H9 (cell line): Measurements from ENCODE around the gene NPAS3. TPM values are rescaled to one million over a fixed set of nuclear protein-coding genes. Genes with fewer than 3 reads are reported as not detected.
A peak's percentile ranks its signal among the peaks of the same experiment; 100 is the strongest.

Experiments
- DNase-seq: peaks from one replicate; pipeline ENCODE4 v3.0.0-alpha.2; 2017
- H2AFZ ChIP-seq: one replicate; pipeline ENCODE4 v1.6.1; 2013; ENCODE audit warnings: mild to moderate bottlenecking, low read length, control low read depth, moderate library complexity
- H2AK5ac ChIP-seq: 2 replicates; pipeline ENCODE4 v1.6.1; 2013; ENCODE audit warnings: low read length, control low read depth, mixed read lengths; ENCODE audit not compliant: insufficient read length
- H2BK120ac ChIP-seq: one replicate; pipeline ENCODE4 v1.6.1; 2013; ENCODE audit warnings: low read depth, mild to moderate bottlenecking, low read length, control low read depth, inconsistent platforms; ENCODE audit not compliant: poor library complexity, severe bottlenecking
- H2BK12ac ChIP-seq: 2 replicates; pipeline ENCODE4 v1.6.1; 2013; ENCODE audit warnings: low read length, control low read depth, mixed read lengths, low read depth; ENCODE audit not compliant: insufficient read length
- H2BK15ac ChIP-seq: 2 replicates; pipeline ENCODE4 v1.6.1; 2013; ENCODE audit warnings: low read depth, low read length, control low read depth
- H2BK20ac ChIP-seq: one replicate; pipeline ENCODE4 v1.6.1; 2013; ENCODE audit warnings: low read depth, mild to moderate bottlenecking, low read length, control low read depth, inconsistent platforms; ENCODE audit not compliant: poor library complexity, severe bottlenecking
- H2BK5ac ChIP-seq: 2 replicates; pipeline ENCODE4 v1.6.1; 2013; ENCODE audit warnings: low read length, control low read depth, mixed read lengths; ENCODE audit not compliant: insufficient read length
- H3K14ac ChIP-seq: 2 replicates; pipeline ENCODE4 v1.6.1; 2013; ENCODE audit warnings: low read length, control low read depth; ENCODE audit not compliant: insufficient read depth
- H3K18ac ChIP-seq: 2 replicates; pipeline ENCODE4 v1.6.1; 2013; ENCODE audit warnings: low read depth, mild to moderate bottlenecking, mixed read lengths, low read length, control low read depth; ENCODE audit not compliant: insufficient read length
- H3K23ac ChIP-seq: 2 replicates; pipeline ENCODE4 v1.6.1; 2013; ENCODE audit warnings: low read length, control low read depth, mixed read lengths, low read depth; ENCODE audit not compliant: insufficient read length
- H3K23me2 ChIP-seq: 2 replicates; pipeline ENCODE4 v1.6.1; 2013; ENCODE audit warnings: low read depth, mild to moderate bottlenecking, mixed read lengths, low read length, control low read depth; ENCODE audit not compliant: insufficient read length, poor library complexity, severe bottlenecking
- H3K27ac ChIP-seq: 2 replicates; pipeline ENCODE4 v1.5.1; 2013; ENCODE audit warnings: low read length, control low read depth, mixed read lengths, low read depth; ENCODE audit not compliant: insufficient read length
- H3K27me3 ChIP-seq: 2 replicates; pipeline ENCODE4 v1.6.1; 2013; ENCODE audit warnings: low read length, control low read depth, inconsistent platforms; ENCODE audit not compliant: insufficient read depth
- H3K4ac ChIP-seq: 2 replicates; pipeline ENCODE4 v1.6.1; 2013; ENCODE audit warnings: low read depth, mild to moderate bottlenecking, control low read depth, inconsistent platforms, low read length, moderate library complexity
- H3K4me1 ChIP-seq: 2 replicates; pipeline ENCODE4 v1.6.1; 2013; ENCODE audit warnings: low read length, control low read depth, inconsistent platforms; ENCODE audit not compliant: insufficient read depth
- H3K4me2 ChIP-seq: 2 replicates; pipeline ENCODE4 v1.6.1; 2013; ENCODE audit warnings: low read length, control low read depth, mixed read lengths; ENCODE audit not compliant: insufficient read length, insufficient read depth
- H3K56ac ChIP-seq: 2 replicates; pipeline ENCODE4 v1.6.1; 2013; ENCODE audit warnings: low read depth, mild to moderate bottlenecking, mixed read lengths, low read length, control low read depth; ENCODE audit not compliant: insufficient read length
- H3K79me1 ChIP-seq: 2 replicates; pipeline ENCODE4 v1.6.1; 2013; ENCODE audit warnings: low read depth, mild to moderate bottlenecking, moderate library complexity, low read length, control low read depth, inconsistent platforms; ENCODE audit not compliant: insufficient read depth, poor library complexity, severe bottlenecking
- H3K79me2 ChIP-seq: 2 replicates; pipeline ENCODE4 v1.6.1; 2013; ENCODE audit warnings: low read length, control low read depth, inconsistent platforms; ENCODE audit not compliant: insufficient read depth
- H3K9ac ChIP-seq: 2 replicates; pipeline ENCODE4 v1.6.1; 2013; ENCODE audit warnings: low read length, control low read depth, mixed read lengths; ENCODE audit not compliant: insufficient read length; ENCODE audit errors: extremely low read depth
- H3K9me3 ChIP-seq: one replicate; pipeline ENCODE4 v1.6.1; 2013; ENCODE audit warnings: low read depth, low read length, inconsistent platforms; ENCODE audit not compliant: control insufficient read depth
- H3T11ph ChIP-seq: one replicate; pipeline ENCODE4 v1.6.1; 2013; ENCODE audit warnings: mild to moderate bottlenecking, low read length, control low read depth, inconsistent platforms
- H4K20me1 ChIP-seq: one replicate; pipeline ENCODE4 v1.6.1; 2013; ENCODE audit not compliant: control insufficient read depth, insufficient read length, insufficient read depth
- H4K5ac ChIP-seq: 2 replicates; pipeline ENCODE4 v1.6.1; 2013; ENCODE audit warnings: low read depth, mild to moderate bottlenecking, mixed read lengths, low read length, control low read depth; ENCODE audit not compliant: insufficient read length
- H4K8ac ChIP-seq: replicated peaks from 2 replicates; pipeline ENCODE4 v1.6.1; 2013; ENCODE audit warnings: low read length, control low read depth, mixed read lengths, low read depth; ENCODE audit not compliant: insufficient read length
- H4K91ac ChIP-seq: 2 replicates; pipeline ENCODE4 v1.6.1; 2013; ENCODE audit warnings: low read depth, mild to moderate bottlenecking, moderate library complexity, mixed read lengths, low read length, control low read depth; ENCODE audit not compliant: insufficient read length
- H3K27ac Mint-ChIP-seq, 3 experiments: 2 replicates in 2 of 3; 3 replicates in 1 of 3; pipeline ENCODE4 v1.8.0; 2020 to 2021; ENCODE audit warnings: mixed read lengths in 3 of 3, mild to moderate bottlenecking in 1 of 3, moderate library complexity in 1 of 3
- H3K27me3 Mint-ChIP-seq: 2 replicates; pipeline ENCODE4 v1.8.0; 2021; ENCODE audit warnings: low read depth, mild to moderate bottlenecking, moderate library complexity, mixed read lengths
- H3K36me3 Mint-ChIP-seq, 3 experiments: 2 replicates in 2 of 3; 3 replicates in 1 of 3; pipeline ENCODE4 v1.8.0; 2020 to 2021; ENCODE audit warnings: low read depth in 3 of 3, mixed read lengths in 3 of 3; ENCODE audit not compliant: insufficient read depth in 1 of 3
- H3K4me1 Mint-ChIP-seq, 2 experiments: 2 replicates each; pipeline ENCODE4 v1.8.0; 2020; ENCODE audit warnings: mixed read lengths in 2 of 2
- H3K4me3 Mint-ChIP-seq, 2 experiments: 2 replicates in 1 of 2; 3 replicates in 1 of 2; pipeline ENCODE4 v1.8.0; 2020 to 2021; ENCODE audit warnings: mild to moderate bottlenecking in 2 of 2, mixed read lengths in 2 of 2, moderate library complexity in 1 of 2
- H3K9me3 Mint-ChIP-seq, 2 experiments: 2 replicates in 1 of 2; 3 replicates in 1 of 2; pipeline ENCODE4 v1.8.0; 2020; ENCODE audit warnings: mild to moderate bottlenecking in 2 of 2, mixed read lengths in 2 of 2, moderate library complexity in 1 of 2
- CTCF ChIP-seq: fragments of 200-600 bp; sonication (generic); conservative IDR thresholded peaks from 3 replicates; pipeline ENCODE4 v1.8.0; 2021; ENCODE audit warnings: antibody characterized with exemption, mild to moderate bottlenecking
- WGBS: extraction: QIAGEN DNeasy Blood & Tissue Kit; methylation state at CpG from one replicate; pipeline ENCODE4 v1.1.7; 2013; ENCODE audit warnings: missing lambda C conversion rate, low lambda C conversion rate, mixed read lengths; ENCODE audit not compliant: insufficient read length; ENCODE audit errors: extremely low coverage; 5-methylcytosine and 5-hydroxymethylcytosine counted together
- total RNA-seq: library from RNA; stranded (reverse); gene quantifications from 2 replicates; pipeline ENCODE4 v1.2.1, GENCODE V29; 2021

Gene NPAS3
- total RNA-seq, 1 experiment from 2014 or later: 0.17 TPM

DNA sequence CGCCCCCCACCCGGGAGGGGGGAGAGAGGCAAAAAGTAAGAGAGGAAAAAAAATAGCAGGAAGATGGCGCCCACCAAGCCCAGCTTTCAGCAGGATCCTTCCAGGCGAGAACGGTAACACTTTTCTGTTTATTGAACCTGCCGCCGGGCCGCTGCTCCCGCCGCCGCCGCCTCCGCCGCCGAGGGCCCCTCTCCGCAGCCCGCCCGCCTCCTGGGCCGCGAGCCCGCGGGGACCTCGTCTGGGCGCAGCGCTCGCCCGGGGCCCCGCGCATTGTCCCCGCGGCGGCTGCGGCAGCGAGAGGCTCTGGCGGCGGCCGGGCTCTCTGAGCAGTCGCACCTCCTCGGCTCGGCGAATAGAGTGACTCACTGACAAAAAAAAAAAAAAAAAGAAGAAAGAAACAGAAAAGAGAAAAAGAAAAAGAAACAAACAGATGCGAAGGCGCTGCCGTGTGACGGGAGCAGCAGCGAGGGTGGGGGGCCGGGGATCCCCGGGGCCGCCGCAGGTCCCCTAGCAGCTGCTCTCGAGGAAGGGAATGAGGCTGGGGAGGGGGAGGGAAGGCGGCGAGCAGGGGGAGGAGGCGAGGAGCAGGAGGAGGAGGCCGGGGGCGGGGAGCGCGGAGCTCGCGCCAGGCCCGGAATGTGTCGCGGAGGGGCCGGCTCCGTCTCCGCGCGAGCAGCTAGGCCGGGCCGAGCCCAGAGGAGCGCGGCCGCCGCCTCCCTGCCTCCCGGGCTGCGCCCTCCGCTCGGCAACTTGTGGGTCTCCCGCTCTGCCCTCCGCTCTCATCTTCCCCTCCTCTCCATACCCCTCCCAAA is 781 bp downstream of the NPAS3 start:
- no peak overlapping the region for H4K91ac ChIP-seq
- WGBS: no CpG with 5 or more reads among the region's 80 CpGs
- H2BK12ac ChIP-seq: no peak overlapping the region
- H2BK15ac ChIP-seq: no peak overlapping the region
- H3K79me2 ChIP-seq: no peaks in the 10 kb centered on the region
- H3K4me3 Mint-ChIP-seq: peak overlapping the region; percentile 83 to 92
- H3K79me1 ChIP-seq: no peaks in the 10 kb centered on the region
- H3K14ac ChIP-seq: no peak overlapping the region
- H2AFZ ChIP-seq: no peak overlapping the region
- no peak overlapping the region for H4K8ac ChIP-seq
- peak; percentile 72 for DNase-seq
- no peak overlapping the region for H3K23ac ChIP-seq
- H4K5ac ChIP-seq: no peak overlapping the region
- H2BK20ac ChIP-seq: no peak overlapping the region
- H2AK5ac ChIP-seq: no peak overlapping the region
- H3K9me3 ChIP-seq: no peaks in the 10 kb centered on the region
- H3K27ac ChIP-seq: no peak overlapping the region
- no peak overlapping the region for H3K18ac ChIP-seq
- H3K4me2 ChIP-seq: peak overlapping the region; percentile 90
- H3K27me3 ChIP-seq: peaks cover 18% of the 10 kb centered on the region
- H3K56ac ChIP-seq: no peak overlapping the region
- TF ChIP-seq CTCF: no peak
- no peak overlapping the region for H3T11ph ChIP-seq
- H3K4ac ChIP-seq: no peak overlapping the region
- no peaks in the 10 kb centered on the region; a peak in 1 of 5 replicates for H3K9me3 Mint-ChIP-seq
- peaks cover 32 to 35% of the 10 kb centered on the region in 2 experiments for H3K4me1 Mint-ChIP-seq
- no peaks in the 10 kb centered on the region; the same call in 1 of the 2 replicates for H3K4me1 ChIP-seq
- no peak overlapping the region for H2BK5ac ChIP-seq
- peak overlapping the region in 2 of 3 experiments; percentile 5 to 63; a peak in 2 of 7 replicates for H3K27ac Mint-ChIP-seq
- H4K20me1 ChIP-seq: no peaks in the 10 kb centered on the region
- no peak overlapping the region for H3K9ac ChIP-seq
- H3K27me3 Mint-ChIP-seq: peaks cover 60% of the 10 kb centered on the region
- H2BK120ac ChIP-seq: no peak overlapping the region
- H3K36me3 Mint-ChIP-seq: no peaks in the 10 kb centered on the region; a peak in 1 of 7 replicates
- H3K23me2 ChIP-seq: peaks cover 20% of the 10 kb centered on the region
